HEK293T (cell line): ENCODE measurements around the gene SPSB4.

Experiments
- ARNT ChIP-seq: fragments of 450-650 bp; IDR thresholded peaks from 2 replicates; pipeline ENCODE4 v1.6.1; 2017; ENCODE audit warnings: mild to moderate bottlenecking
- BHLHE40 ChIP-seq: fragments of 450-650 bp; IDR thresholded peaks from 2 replicates; pipeline ENCODE4 v1.6.1; 2016; ENCODE audit warnings: mild to moderate bottlenecking, moderate library complexity, borderline replicate concordance
- CTBP1 ChIP-seq: fragments of 450-650 bp; IDR thresholded peaks from 2 replicates; pipeline ENCODE4 v1.6.1; 2016; ENCODE audit warnings: borderline replicate concordance
- ELF4 ChIP-seq: fragments of 450-650 bp; IDR thresholded peaks from 2 replicates; pipeline ENCODE4 v1.6.1; 2017; ENCODE audit warnings: antibody characterized with exemption
- FOXA1 ChIP-seq: fragments of 450-650 bp; IDR thresholded peaks from 2 replicates; pipeline ENCODE4 v1.6.1; 2016; ENCODE audit warnings: mild to moderate bottlenecking
- FOXM1 ChIP-seq: fragments of 450-650 bp; IDR thresholded peaks from 2 replicates; pipeline ENCODE4 v1.6.1; 2017; ENCODE audit warnings: mild to moderate bottlenecking, borderline replicate concordance
- HDGF ChIP-seq: fragments of 450-650 bp; IDR thresholded peaks from 2 replicates; pipeline ENCODE4 v1.6.1; 2017; ENCODE audit warnings: antibody characterized with exemption, borderline replicate concordance
- L3MBTL2 ChIP-seq: fragments of 450-650 bp; conservative IDR thresholded peaks from 2 replicates; pipeline ENCODE4 v1.6.1; 2016; ENCODE audit warnings: mild to moderate bottlenecking
- LEF1 ChIP-seq: fragments of 450-650 bp; IDR thresholded peaks from 2 replicates; pipeline ENCODE4 v1.6.1; 2017; ENCODE audit warnings: mild to moderate bottlenecking, borderline replicate concordance
- PKNOX1 ChIP-seq: fragments of 450-650 bp; IDR thresholded peaks from 2 replicates; pipeline ENCODE4 v1.6.1; 2016
- SP1 ChIP-seq: fragments of 450-650 bp; IDR thresholded peaks from 2 replicates; pipeline ENCODE4 v1.6.1; 2017
- SUZ12 ChIP-seq: fragments of 450-650 bp; IDR thresholded peaks from 2 replicates; pipeline ENCODE4 v1.6.1; 2016; ENCODE audit warnings: mild to moderate bottlenecking
- TARDBP ChIP-seq: fragments of 450-650 bp; IDR thresholded peaks from 2 replicates; pipeline ENCODE4 v1.6.1; 2016
- ZNF384 ChIP-seq: fragments of 450-650 bp; IDR thresholded peaks from 2 replicates; pipeline ENCODE4 v1.6.1; 2016

DNA sequence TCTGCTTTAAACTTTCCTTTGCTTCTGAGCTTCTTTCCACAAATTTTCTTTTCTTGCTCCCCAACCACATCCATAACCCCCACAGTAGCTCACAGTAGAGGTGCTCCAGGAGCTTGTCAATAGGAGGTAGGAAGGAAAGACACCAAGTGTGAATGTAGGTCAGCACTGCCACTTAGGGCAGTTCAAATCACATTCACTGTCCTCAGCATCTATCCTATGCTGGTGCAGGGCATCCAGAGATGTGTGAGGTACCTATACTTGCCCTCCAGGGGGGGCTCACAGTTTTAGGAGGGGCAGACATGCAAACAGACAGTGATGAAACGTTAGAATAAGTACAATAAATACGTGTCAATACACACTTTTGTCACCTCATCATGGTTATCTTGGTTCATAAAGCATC, 1.5 kb upstream of the SPSB4 start:
- TF ChIP-seq ELF4 (no peak), ZNF384 (no peak), SUZ12 (no peak), FOXM1 (no peak), SP1 (no peak), BHLHE40 (no peak), FOXA1 (no peak), PKNOX1 (0 out of 2 replicates have a peak, but pooled peaks have one; percentile 5), TARDBP (no peak), ARNT (no peak), LEF1 (no peak), L3MBTL2 (no peak), HDGF (no peak), CTBP1 (no peak)
